WTC11 (cell line): ENCODE measurements around the gene AQP12B.
"Not testable (repeated sequence)": the region's sequence is repeated elsewhere in the genome, so short reads cannot be mapped to it uniquely, and the experiment has no call there.

Experiments used
- ATF1 ChIP-seq: sonication (generic); formaldehyde crosslinking; IDR thresholded peaks from 2 replicates; pipeline ENCODE4 v1.8.1; 2023; ENCODE audit warnings: mild to moderate bottlenecking, moderate library complexity, missing genetic modification reagents
- ATF2 ChIP-seq: sonication (generic); formaldehyde crosslinking; IDR thresholded peaks from 2 replicates; pipeline ENCODE4 v1.8.1; 2022; ENCODE audit warnings: low read depth, missing genetic modification reagents, borderline replicate concordance
- CREB1 ChIP-seq: sonication (generic); formaldehyde crosslinking; IDR thresholded peaks from 2 replicates; pipeline ENCODE4 v1.8.0; 2023; ENCODE audit warnings: mild to moderate bottlenecking, missing genetic modification reagents
- IRF2 ChIP-seq: sonication (generic); formaldehyde crosslinking; IDR thresholded peaks from 2 replicates; pipeline ENCODE4 v1.8.0; 2022; ENCODE audit warnings: low read depth, missing genetic modification reagents, borderline replicate concordance
- SP1 ChIP-seq: sonication (generic); formaldehyde crosslinking; conservative IDR thresholded peaks from 2 replicates; pipeline ENCODE4 v1.8.1; 2022; ENCODE audit warnings: missing genetic modification reagents
- USF1 ChIP-seq: sonication (generic); formaldehyde crosslinking; IDR thresholded peaks from 2 replicates; pipeline ENCODE4 v1.8.0; 2022; ENCODE audit warnings: mild to moderate bottlenecking, missing genetic modification reagents
- TF ChIP-seq, protein P1 (sequence below): fragments of 200-600 bp; IDR thresholded peaks from 2 replicates; pipeline ENCODE4 v1.8.0; 2022; ENCODE audit warnings: antibody characterized with exemption
- TF ChIP-seq, protein P2 (sequence below): sonication (generic); formaldehyde crosslinking; IDR thresholded peaks from 2 replicates; pipeline ENCODE4 v1.8.1; 2023; ENCODE audit warnings: mild to moderate bottlenecking, missing genetic modification reagents, moderate library complexity
- TF ChIP-seq, protein P3 (sequence below): sonication (generic); formaldehyde crosslinking; IDR thresholded peaks from 2 replicates; pipeline ENCODE4 v1.8.1; 2023; ENCODE audit warnings: mild to moderate bottlenecking, moderate library complexity, missing genetic modification reagents
- TF ChIP-seq, protein P4 (sequence below): sonication (generic); formaldehyde crosslinking; IDR thresholded peaks from 2 replicates; pipeline ENCODE4 v1.8.0; 2022; ENCODE audit warnings: mild to moderate bottlenecking, missing genetic modification reagents
- TF ChIP-seq, protein P5 (sequence below): sonication (generic); formaldehyde crosslinking; IDR thresholded peaks from 2 replicates; pipeline ENCODE4 v1.8.1; 2022; ENCODE audit warnings: low read depth, mild to moderate bottlenecking, moderate library complexity, missing genetic modification reagents, borderline replicate concordance

- TF ChIP-seq SP1 (CRISPR knock-in tag); USF1 (CRISPR knock-in tag); CREB1; ATF1 (CRISPR knock-in tag); IRF2; ATF2: not testable (repeated sequence)
- TF ChIP-seq, protein P1, sequence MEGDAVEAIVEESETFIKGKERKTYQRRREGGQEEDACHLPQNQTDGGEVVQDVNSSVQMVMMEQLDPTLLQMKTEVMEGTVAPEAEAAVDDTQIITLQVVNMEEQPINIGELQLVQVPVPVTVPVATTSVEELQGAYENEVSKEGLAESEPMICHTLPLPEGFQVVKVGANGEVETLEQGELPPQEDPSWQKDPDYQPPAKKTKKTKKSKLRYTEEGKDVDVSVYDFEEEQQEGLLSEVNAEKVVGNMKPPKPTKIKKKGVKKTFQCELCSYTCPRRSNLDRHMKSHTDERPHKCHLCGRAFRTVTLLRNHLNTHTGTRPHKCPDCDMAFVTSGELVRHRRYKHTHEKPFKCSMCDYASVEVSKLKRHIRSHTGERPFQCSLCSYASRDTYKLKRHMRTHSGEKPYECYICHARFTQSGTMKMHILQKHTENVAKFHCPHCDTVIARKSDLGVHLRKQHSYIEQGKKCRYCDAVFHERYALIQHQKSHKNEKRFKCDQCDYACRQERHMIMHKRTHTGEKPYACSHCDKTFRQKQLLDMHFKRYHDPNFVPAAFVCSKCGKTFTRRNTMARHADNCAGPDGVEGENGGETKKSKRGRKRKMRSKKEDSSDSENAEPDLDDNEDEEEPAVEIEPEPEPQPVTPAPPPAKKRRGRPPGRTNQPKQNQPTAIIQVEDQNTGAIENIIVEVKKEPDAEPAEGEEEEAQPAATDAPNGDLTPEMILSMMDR: not testable (repeated sequence)
- TF ChIP-seq, protein P2, sequence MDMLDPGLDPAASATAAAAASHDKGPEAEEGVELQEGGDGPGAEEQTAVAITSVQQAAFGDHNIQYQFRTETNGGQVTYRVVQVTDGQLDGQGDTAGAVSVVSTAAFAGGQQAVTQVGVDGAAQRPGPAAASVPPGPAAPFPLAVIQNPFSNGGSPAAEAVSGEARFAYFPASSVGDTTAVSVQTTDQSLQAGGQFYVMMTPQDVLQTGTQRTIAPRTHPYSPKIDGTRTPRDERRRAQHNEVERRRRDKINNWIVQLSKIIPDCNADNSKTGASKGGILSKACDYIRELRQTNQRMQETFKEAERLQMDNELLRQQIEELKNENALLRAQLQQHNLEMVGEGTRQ (CRISPR knock-in tag): not testable (repeated sequence)
- TF ChIP-seq, protein P3, sequence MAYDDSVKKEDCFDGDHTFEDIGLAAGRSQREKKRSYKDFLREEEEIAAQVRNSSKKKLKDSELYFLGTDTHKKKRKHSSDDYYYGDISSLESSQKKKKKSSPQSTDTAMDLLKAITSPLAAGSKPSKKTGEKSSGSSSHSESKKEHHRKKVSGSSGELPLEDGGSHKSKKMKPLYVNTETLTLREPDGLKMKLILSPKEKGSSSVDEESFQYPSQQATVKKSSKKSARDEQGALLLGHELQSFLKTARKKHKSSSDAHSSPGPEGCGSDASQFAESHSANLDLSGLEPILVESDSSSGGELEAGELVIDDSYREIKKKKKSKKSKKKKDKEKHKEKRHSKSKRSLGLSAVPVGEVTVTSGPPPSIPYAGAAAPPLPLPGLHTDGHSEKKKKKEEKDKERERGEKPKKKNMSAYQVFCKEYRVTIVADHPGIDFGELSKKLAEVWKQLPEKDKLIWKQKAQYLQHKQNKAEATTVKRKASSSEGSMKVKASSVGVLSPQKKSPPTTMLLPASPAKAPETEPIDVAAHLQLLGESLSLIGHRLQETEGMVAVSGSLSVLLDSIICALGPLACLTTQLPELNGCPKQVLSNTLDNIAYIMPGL (CRISPR knock-in tag): not testable (repeated sequence)
- TF ChIP-seq, protein P4, sequence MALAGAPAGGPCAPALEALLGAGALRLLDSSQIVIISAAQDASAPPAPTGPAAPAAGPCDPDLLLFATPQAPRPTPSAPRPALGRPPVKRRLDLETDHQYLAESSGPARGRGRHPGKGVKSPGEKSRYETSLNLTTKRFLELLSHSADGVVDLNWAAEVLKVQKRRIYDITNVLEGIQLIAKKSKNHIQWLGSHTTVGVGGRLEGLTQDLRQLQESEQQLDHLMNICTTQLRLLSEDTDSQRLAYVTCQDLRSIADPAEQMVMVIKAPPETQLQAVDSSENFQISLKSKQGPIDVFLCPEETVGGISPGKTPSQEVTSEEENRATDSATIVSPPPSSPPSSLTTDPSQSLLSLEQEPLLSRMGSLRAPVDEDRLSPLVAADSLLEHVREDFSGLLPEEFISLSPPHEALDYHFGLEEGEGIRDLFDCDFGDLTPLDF (CRISPR knock-in tag): not testable (repeated sequence)
- TF ChIP-seq, protein P5, sequence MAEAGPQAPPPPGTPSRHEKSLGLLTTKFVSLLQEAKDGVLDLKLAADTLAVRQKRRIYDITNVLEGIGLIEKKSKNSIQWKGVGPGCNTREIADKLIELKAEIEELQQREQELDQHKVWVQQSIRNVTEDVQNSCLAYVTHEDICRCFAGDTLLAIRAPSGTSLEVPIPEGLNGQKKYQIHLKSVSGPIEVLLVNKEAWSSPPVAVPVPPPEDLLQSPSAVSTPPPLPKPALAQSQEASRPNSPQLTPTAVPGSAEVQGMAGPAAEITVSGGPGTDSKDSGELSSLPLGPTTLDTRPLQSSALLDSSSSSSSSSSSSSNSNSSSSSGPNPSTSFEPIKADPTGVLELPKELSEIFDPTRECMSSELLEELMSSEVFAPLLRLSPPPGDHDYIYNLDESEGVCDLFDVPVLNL (CRISPR knock-in tag): not testable (repeated sequence)
Measured at GRCh38 chr2:240678909-240679308, 3.8 kb downstream of the AQP12B start.
